BJ (cell line): Measurements from ENCODE around the gene GADD45B. TPM values are rescaled to one million over a fixed set of nuclear protein-coding genes. Genes with fewer than 3 reads are reported as not detected.

Source experiments
- CTCF ChIA-PET: fragments of 350-600 bp; formaldehyde crosslinking; extraction: SDS; loops from one replicate; lab custom pipeline; 2021; ENCODE audit warnings: antibody characterized with exemption, inconsistent platforms; lab: Yijun Ruan, JAX
- POLR2A ChIA-PET: fragments of 300-600 bp; sonication (Branson Sonifier 250); formaldehyde crosslinking; extraction: SDS; loops from one replicate; lab custom pipeline; 2021; ENCODE audit warnings: antibody characterized with exemption; lab: Charles Lee
- DNase-seq: peaks from one replicate; pipeline ENCODE4 v3.0.0-alpha.2; 2011; ENCODE audit warnings: low read depth
- H3K27me3 ChIP-seq: 2 replicates; pipeline ENCODE4 v1.6.0; 2011; ENCODE audit warnings: low read length; ENCODE audit not compliant: control insufficient read depth, insufficient read depth
- H3K36me3 ChIP-seq: 2 replicates; pipeline ENCODE4 v1.5.1; 2011; ENCODE audit warnings: low read length; ENCODE audit not compliant: control insufficient read depth, insufficient read depth
- H3K4me3 ChIP-seq: 2 replicates; pipeline ENCODE4 v1.5.1; 2011; ENCODE audit warnings: low read depth, mild to moderate bottlenecking, control low read depth, low read length
- polyA minus RNA-seq: library from RNA; depleted of rRNA, polyadenylated mRNA; stranded (reverse); fragments of >200 nt; gene quantifications from 2 replicates; pipeline ENCODE4 v1.2.3, GENCODE V29; 2011; rRNA and poly(A)+ RNA removed
- polyA plus RNA-seq: library from polyadenylated mRNA; depleted of rRNA; stranded (reverse); fragments of >200 nt; gene quantifications from 2 replicates; pipeline ENCODE4 v1.2.3, GENCODE V29; 2011; rRNA removed
- TF ChIP-seq, protein P1 (sequence below): IDR thresholded peaks from 2 replicates; pipeline ENCODE4 v1.5.1; 2011; ENCODE audit warnings: low read depth, mild to moderate bottlenecking, control low read depth, inconsistent platforms, low read length, moderate library complexity; ENCODE audit not compliant: insufficient read depth

The GADD45B gene, protein sequence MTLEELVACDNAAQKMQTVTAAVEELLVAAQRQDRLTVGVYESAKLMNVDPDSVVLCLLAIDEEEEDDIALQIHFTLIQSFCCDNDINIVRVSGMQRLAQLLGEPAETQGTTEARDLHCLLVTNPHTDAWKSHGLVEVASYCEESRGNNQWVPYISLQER
- polyA plus RNA-seq (54.5 and 69.8 TPM in 2 replicates), polyA minus RNA-seq (29.7 and 46.4 TPM in 2 replicates)

DNA sequence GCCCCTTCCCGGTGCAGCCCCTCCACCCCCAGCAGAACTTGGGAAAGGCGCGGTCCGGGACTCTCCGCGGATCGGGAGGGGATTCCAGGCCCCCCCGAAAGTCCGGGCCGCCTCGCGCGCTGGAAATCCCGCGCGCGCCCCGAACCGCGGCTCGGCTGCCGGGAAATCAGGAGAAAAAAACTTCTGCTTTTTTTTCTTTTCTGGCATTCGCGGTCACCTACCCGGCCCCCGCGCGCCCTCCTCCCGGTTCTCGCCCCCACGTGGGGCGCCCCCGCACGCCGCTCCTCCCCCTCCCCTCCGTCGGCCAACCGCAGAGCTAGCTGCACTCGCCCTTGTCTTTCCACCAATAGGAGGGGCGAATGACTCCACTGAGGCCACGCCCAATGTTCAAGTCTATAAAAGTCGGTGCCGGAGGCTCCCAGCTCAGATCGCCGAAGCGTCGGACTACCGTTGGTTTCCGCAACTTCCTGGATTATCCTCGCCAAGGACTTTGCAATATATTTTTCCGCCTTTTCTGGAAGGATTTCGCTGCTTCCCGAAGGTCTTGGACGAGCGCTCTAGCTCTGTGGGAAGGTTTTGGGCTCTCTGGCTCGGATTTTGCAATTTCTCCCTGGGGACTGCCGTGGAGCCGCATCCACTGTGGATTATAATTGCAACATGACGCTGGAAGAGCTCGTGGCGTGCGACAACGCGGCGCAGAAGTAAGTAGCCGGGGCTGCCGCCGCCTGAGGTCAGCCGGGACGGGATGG, at the start of gene GADD45B:
Gene GADD45B, plus strand, starts transcription at position 426 of the 749 bp plus-strand sequence. Its CDS starts 232 bp downstream, at position 658.
- peak; percentile 85 for DNase-seq
- Histone ChIP-seq H3K4me3 (peak within 1 kb of the TSS; percentile 70), H3K36me3 (peaks cover 8% of the 10 kb centered on the region), H3K27me3 (no peaks in the 10 kb centered on the region)
- CTCF ChIA-PET = interaction anchor here (0.8 to 4.2 kb wide), 20 partner anchors 13 to 161 kb away, joined by 3 to 65 read pairs (median 6); no protein-coding TSS in a partner anchor
- POLR2A ChIA-PET = interaction anchor here (0.6 to 2.3 kb wide), 18 partner anchors 11 to 579 kb away, joined by 3 to 41 read pairs (median 6); partner anchors contain the start of gene LMNB2
- TF ChIP-seq, protein P1, sequence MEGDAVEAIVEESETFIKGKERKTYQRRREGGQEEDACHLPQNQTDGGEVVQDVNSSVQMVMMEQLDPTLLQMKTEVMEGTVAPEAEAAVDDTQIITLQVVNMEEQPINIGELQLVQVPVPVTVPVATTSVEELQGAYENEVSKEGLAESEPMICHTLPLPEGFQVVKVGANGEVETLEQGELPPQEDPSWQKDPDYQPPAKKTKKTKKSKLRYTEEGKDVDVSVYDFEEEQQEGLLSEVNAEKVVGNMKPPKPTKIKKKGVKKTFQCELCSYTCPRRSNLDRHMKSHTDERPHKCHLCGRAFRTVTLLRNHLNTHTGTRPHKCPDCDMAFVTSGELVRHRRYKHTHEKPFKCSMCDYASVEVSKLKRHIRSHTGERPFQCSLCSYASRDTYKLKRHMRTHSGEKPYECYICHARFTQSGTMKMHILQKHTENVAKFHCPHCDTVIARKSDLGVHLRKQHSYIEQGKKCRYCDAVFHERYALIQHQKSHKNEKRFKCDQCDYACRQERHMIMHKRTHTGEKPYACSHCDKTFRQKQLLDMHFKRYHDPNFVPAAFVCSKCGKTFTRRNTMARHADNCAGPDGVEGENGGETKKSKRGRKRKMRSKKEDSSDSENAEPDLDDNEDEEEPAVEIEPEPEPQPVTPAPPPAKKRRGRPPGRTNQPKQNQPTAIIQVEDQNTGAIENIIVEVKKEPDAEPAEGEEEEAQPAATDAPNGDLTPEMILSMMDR = no peak

GRCh38 chr19:2426611-2427428, 49.1 kb upstream of the GADD45B start:
- Histone ChIP-seq H3K4me3 (peak overlapping the region; percentile 89), H3K27me3 (no peaks in the 10 kb centered on the region), H3K36me3 (peaks cover 14% of the 10 kb centered on the region)
- POLR2A ChIA-PET = no interaction called here
- CTCF ChIA-PET = interaction anchor here (0.6 to 3.3 kb wide), 8 partner anchors 30 to 191 kb away, joined by 3 to 13 read pairs (median 6); partner anchors contain the start of gene LMNB2
- DNase-seq = no peak
- TF ChIP-seq, protein P1 = no peak

- ChIA-PET CTCF (interaction anchor here (0.6 to 2.1 kb wide), 7 partner anchors 10 to 209 kb away, joined by 3 to 6 read pairs (median 4); partner anchors contain the start of gene LMNB2), POLR2A (interaction anchor here (0.6 kb wide), 2 partner anchors 113 to 186 kb away, joined by 3 read pairs; no protein-coding TSS in a partner anchor)
- peak; percentile 74 for DNase-seq
- peak within 1 kb of the TSS; percentile 89 for H3K4me3 ChIP-seq
- TF ChIP-seq, protein P1 = no peak
- peaks cover 16% of the 10 kb centered on the region for H3K36me3 ChIP-seq
- no peaks in the 10 kb centered on the region for H3K27me3 ChIP-seq
These were observed 48.3 kb upstream of the GADD45B start, which contains the start of gene TIMM13 for GRCh38 chr19:2427429-2428320. Gene TIMM13 (minus strand): TSS chr19:2427586. CDS start chr19:2427533, 53 bp downstream.

GRCh38 chr19:2428321-2428690, 47.6 kb upstream of the GADD45B start:
- H3K36me3 ChIP-seq = peaks cover 16% of the 10 kb centered on the region
- no peak overlapping the region; the same call in 1 of the 2 replicates for H3K4me3 ChIP-seq
- POLR2A ChIA-PET = interaction anchor here (0.6 kb wide), 2 partner anchors 112 to 186 kb away, joined by 3 read pairs; no protein-coding TSS in a partner anchor
- no peak for DNase-seq
- CTCF ChIA-PET = interaction anchor here (0.6 to 1.8 kb wide), 5 partner anchors 9 to 209 kb away, joined by 3 to 6 read pairs (median 4); partner anchors contain the start of gene LMNB2
- TF ChIP-seq, protein P1 = peak; percentile 18; the same call in 1 of the 2 replicates
- H3K27me3 ChIP-seq = no peaks in the 10 kb centered on the region
